Tibial nerve (tissue), 4 donors: Measurements from ENCODE around the gene TMEM191C. TPM values are rescaled to one million over a fixed set of nuclear protein-coding genes. Genes with fewer than 3 reads are reported as not detected.
"Not testable (repeated sequence)": the region's sequence is repeated elsewhere in the genome, so short reads cannot be mapped to it uniquely, and the experiment has no call there.

Experiments
- DNase-seq, 2 donors: peaks; one replicate each; pipeline ENCODE4 v3.0.0-alpha.2; 2019; ENCODE audit warnings: low spot score in 2 of 2
- H3K27ac ChIP-seq, 4 donors: fragments of 200-600 bp; sonication (generic) in 3 of 4; one replicate each; pipeline ENCODE4 v1.5.1; 2017 to 2019; ENCODE audit warnings: mild to moderate bottlenecking in 1 of 4
- H3K27me3 ChIP-seq, 2 donors: fragments of 200-600 bp; sonication (generic) in 1 of 2; one replicate each; pipeline versions ENCODE4 v1.5.1 to v1.6.0; 2017 to 2019
- H3K36me3 ChIP-seq, 3 donors: fragments of 200-600 bp; sonication (generic); one replicate each; pipeline ENCODE4 v1.5.1; 2018 to 2019
- H3K4me1 ChIP-seq, 4 donors: fragments of 200-600 bp; sonication (generic) in 3 of 4; one replicate each; pipeline ENCODE4 v1.5.1; 2017 to 2019
- H3K4me3 ChIP-seq, 4 donors: fragments of 200-600 bp; sonication (generic) in 3 of 4; one replicate each; pipeline ENCODE4 v1.5.1; 2017 to 2019; ENCODE audit warnings: mild to moderate bottlenecking in 1 of 4, moderate library complexity in 1 of 4
- H3K9me3 ChIP-seq, 4 donors: fragments of 200-600 bp; sonication (generic) in 3 of 4; one replicate each; pipeline ENCODE4 v1.5.1; 2017 to 2019
- WGBS, 2 donors: methylation state at CpG; one replicate each; pipeline ENCODE4 v1.1.5; 2018; 5-methylcytosine and 5-hydroxymethylcytosine counted together
- total RNA-seq, 4 donors: library from RNA; depleted of rRNA; stranded (reverse); fragments of >200 nt; gene quantifications; one replicate each; pipeline ENCODE4 v1.1.0, GENCODE V29; 2016

The TMEM191C gene
- 1 to 10 TPM in 2 of 4 donors, under 1 TPM in 1, not detected in 1; 0.98 to 5.4 (median 4.4) TPM for total RNA-seq

DNA sequence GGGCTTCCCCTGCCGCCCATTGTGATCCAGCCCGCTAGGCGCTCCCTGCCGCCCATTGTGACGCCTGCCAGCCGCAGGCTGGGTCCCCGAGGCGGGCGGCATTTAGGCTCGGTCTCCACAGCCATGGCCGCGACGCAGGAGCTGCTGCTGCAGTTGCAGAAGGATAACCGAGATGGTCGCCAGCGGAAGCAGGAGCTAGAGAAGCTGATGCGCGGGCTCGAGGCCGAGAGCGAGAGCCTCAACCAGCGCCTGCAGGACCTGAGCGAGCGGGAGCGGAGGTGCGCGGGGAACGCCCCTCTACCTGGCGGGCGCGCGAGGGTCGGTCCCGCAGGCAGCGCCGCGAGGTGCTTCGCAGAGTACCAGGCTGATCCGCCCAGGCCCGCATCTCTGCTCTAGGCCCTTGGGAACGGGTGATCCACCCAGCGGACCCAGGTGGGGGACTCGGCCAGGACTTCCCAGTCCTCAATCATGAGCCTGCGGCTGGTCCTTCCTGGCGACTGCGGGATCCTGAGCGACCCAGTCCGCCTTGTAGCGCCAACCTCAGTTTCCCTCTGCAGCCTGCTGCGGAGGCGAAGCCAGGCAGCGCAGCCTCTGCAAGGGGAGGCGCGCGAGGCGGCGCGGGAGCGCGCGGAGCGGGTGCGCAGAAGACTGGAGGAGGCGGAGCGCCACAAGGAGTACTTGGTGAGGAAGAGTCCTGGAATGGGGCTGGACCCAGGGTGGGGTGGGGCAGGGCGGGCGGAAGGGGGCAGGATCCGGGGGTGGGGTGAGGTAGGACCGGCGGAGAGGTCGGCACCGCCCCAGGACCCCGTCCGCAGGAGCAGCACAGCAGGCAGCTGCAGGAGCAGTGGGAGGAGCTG lies at the start of gene TMEM191C:
Gene TMEM191C, plus strand, starts transcription at position 51 of the 857 bp plus-strand sequence. Its CDS starts 73 bp downstream, at position 124.
- WGBS, 2 donors: no CpG with 5 or more reads among the region's 74 CpGs
- H3K4me1 ChIP-seq, DNase-seq, H3K36me3 ChIP-seq, H3K9me3 ChIP-seq, H3K27me3 ChIP-seq: not testable (repeated sequence)
- Histone ChIP-seq H3K27ac (peak within 1 kb of the TSS; percentile 15 to 63 (median 58)), H3K4me3 (peak within 1 kb of the TSS; percentile 12 to 54 (median 37))

DNA sequence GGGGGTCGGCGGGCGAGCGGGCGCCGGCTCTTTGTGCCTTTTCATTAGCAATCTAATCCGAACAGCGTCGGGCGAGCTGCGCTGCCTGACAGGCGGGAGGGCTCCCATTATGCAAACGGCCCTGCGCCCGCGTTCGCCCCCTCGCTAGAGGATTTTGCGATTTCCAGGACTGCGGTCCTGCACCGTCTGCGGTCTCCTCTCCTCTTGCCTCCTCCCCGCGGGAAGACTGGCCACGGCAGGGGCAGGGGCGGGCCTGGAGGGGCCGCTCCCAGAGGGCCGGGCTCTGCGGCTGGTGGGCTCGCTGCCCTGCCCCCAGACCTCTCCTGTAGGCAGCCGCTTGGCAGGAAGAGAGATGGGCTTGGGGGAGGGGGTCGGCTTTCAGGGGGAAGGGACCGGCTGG lies 49.3 kb upstream of the TMEM191C start:
- not testable (repeated sequence) for H3K27me3 ChIP-seq, H3K4me1 ChIP-seq, H3K9me3 ChIP-seq, H3K36me3 ChIP-seq
- Histone ChIP-seq H3K27ac (peak overlapping the region in 3 of 4 donors; percentile 60 to 76 (median 71)), H3K4me3 (peak overlapping the region in 3 of 4 donors; percentile 26 to 53 (median 42))
- DNase-seq: peak in 1 of 2 donors; percentile 12
- 0% methylated on average over 8 of the region's 33 CpGs; no CpG with 5 or more reads in 1 of the 2 donors for WGBS, 2 donors

DNA sequence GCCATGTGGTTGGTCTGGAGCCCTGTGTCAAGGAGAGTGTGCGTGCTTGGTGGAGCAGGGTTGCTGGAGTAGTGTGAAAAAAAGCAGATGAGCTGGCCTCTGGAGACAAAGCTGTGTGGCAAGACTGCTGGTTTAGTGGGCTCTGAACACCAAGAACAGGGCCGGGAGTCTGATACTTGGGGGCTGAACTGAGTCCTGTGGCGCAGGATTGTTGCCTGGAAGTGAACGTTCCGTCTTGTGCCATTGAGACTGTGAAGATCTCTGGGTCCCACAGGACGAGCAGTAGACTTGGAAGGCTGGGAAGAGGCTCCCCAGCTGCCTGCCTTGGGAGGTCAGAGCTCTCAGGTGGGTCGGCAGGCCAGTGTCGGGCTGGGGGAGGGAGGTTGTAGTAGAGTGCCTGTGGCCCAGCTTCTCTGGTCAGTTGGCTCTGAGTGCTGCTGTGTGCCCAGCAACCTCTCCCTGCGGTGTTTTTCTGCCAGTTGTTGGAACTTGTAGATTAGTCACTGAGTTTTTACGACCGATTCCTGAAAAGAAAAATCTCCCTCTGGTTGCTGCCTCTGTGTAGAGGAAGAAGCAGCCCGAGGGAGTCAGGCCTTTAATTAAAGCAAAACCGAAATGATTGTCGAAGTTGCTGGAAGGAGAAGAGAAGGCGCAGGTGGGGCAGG lies 48.1 kb upstream of the TMEM191C start:
- H3K36me3 ChIP-seq, H3K27me3 ChIP-seq, H3K4me3 ChIP-seq, H3K4me1 ChIP-seq, H3K9me3 ChIP-seq, H3K27ac ChIP-seq, DNase-seq: not testable (repeated sequence)
- 58 to 74% methylated on average over 5 of the region's 15 CpGs for WGBS, 2 donors

DNA sequence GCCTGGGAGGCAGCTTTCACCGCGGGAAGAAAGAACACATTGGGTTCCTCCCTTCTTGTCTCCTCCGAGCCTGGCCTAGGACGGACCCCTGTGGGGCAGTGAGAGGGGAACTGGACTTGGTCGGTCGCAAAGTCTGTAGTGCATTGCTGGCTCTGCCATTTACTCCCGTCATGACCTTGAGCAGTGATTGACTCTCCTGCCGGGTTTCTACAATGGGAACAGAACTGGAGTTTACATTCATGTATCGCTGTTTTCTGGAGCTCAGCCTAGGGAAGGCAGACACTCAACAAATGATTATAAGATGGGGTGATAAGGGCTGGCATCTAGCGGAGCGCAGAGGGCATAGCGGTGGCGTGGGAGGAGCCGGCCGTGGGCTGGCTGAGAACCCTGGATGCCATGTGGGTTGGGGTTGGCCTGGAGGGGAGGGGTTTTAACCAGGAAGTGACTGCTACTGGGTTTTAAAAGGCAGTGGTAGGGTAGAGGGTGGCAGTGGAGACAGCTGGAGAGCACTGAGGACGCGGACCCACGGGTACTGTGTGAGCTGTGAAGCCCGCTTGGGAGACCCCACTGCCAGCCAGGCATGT lies 46.9 kb upstream of the TMEM191C start:
- not testable (repeated sequence) for H3K27me3 ChIP-seq, DNase-seq

DNA sequence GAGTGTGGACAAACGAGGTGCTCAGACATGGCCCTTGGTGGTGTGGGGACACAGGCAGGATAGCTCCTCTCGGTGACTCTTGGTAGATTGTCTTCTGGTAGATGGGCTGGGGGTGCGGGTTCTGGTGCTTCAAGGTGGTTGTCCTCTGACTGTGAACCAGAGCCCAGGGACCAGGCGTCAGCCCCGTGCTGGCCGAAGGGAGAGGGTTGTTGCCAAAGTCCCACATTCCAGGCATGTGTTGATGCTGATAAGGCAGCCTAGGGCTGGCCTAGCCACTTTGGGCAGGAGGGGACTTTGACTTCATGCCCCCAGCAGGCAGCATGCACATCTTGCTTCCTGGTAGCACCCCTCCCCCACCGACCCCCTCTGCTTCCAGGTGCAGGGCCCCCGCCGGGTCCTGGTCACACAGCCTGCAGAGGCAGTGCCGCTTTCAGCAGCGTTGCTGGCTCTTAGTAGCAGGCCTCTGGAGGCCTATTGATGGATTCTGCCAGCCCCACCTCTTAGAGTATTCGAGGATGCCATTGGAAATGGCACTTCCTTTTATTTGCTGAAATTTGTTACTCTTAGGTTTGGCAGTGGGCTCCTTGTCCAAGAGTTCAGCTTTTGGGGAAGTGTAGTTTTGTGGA lies 43.0 kb upstream of the TMEM191C start:
- H3K9me3 ChIP-seq, H3K36me3 ChIP-seq, H3K27ac ChIP-seq, H3K4me3 ChIP-seq, H3K27me3 ChIP-seq, DNase-seq, H3K4me1 ChIP-seq: not testable (repeated sequence)
- WGBS, 2 donors: no CpG with 5 or more reads among the region's 12 CpGs

More for the DNA sequence above, 46.9 kb upstream of the TMEM191C start:
- not testable (repeated sequence) for H3K36me3 ChIP-seq, H3K4me1 ChIP-seq, H3K4me3 ChIP-seq, H3K27ac ChIP-seq, H3K9me3 ChIP-seq
- WGBS, 2 donors: 25 to 26% methylated on average over 5 of the region's 19 CpGs

DNA sequence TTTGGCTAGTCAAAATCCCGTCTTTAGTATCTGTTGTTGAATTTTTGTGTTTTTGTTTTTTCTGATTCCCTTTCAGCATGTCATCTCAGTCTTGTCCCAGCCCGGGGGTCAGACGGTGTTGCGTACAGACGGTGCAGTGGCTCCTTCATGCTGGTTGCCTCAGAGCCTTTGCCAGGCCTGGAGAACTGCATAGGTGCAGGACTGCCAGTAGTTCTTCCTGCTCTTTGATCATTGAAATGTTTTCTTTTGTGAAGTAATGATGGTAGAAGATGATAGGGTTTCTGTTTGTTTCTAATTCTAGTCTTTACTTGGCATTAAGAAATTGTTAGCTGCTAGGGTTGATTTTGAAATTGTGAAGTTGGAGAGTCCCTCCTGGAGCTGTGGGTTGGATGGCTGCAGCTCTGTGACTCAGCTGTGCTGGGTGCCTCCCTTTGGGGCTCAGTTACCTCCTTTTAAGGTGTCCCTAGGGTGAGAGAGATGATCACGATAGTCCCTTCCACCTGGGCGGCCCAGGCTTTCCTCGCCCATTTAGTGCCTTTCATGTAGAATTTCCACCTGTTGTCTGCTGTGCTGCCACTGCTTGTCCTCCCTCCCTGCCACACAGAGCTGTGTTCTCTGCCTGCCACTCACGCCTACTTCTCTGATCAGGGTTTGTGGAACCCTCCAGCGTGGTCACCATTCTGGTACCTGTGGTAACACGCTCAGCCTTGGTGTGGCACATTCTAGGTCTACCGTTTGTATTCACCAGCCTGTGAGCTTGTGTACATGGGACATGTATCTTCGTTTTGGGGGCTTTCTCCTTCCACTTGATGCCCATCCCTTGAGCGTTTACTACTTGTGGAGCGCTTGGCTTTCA lies 32.6 kb upstream of the TMEM191C start:
- H3K36me3 ChIP-seq, DNase-seq, H3K9me3 ChIP-seq, H3K27me3 ChIP-seq, H3K27ac ChIP-seq, H3K4me1 ChIP-seq, H3K4me3 ChIP-seq: not testable (repeated sequence)
- no CpG with 5 or more reads among the region's 15 CpGs for WGBS, 2 donors

DNA sequence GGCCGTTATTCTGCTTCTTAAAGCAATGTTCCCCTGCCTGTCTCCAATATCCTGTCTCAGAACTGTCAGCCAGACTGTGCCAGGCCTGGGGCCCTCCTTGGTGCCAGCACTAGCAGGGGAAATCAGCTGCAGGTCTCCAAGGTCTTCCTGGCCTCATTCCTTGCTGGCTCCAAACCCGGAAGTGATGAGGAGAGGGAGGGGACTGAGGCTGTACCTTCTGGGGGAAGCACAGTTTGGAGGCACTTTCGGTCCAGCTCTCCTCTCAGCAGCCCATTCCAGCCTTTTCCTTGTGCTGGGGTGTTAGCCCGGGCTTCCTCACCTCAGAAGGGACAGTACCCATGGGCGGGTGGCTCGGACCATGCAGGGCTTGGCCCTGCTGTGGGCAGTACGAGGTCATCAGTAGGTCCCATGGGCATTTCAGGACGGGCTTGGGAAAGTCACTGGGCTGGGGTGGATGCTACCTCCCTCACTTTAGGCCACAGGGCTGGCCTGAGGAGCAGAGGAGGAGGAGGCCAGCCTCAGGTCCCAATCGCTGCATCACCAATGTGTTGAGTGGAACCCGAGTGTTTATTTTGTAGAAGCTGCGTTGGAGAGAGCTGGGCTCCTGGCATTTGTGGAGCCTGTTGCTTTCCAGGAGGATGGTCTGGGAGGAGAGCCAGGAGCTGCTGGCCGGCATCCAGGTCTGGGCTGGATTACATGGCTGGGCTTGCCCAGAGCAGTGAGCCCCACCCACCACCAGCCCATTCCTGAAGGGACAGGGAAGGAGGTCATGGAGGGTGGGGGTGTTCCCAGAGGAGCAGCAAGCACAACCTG lies 31.0 kb upstream of the TMEM191C start:
- H3K27ac ChIP-seq, H3K27me3 ChIP-seq, H3K9me3 ChIP-seq, H3K4me1 ChIP-seq, DNase-seq, H3K36me3 ChIP-seq, H3K4me3 ChIP-seq: not testable (repeated sequence)
- WGBS, 2 donors: no CpG with 5 or more reads among the region's 12 CpGs

DNA sequence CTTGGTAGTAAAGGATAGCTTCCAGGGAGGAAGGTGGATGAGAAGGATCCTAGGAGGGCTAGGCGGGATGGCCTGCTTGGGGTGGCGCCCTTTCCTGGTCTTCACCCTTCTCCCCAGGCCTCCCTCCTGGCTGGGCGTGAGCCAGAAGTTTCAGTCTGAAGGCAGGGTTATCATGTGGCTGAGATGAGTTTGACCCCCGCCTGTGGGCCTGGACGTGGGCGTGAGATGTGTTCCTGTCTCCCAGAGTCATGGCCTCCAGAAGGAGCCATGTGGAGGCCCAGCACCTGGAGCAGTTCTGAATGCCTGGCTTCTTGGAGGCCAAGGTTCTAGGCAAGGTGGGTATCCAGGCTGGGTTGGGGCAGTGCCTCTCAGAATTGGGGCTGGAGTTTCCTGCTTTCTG lies 29.2 kb upstream of the TMEM191C start:
- H3K4me3 ChIP-seq, H3K4me1 ChIP-seq, H3K27ac ChIP-seq, H3K9me3 ChIP-seq, H3K36me3 ChIP-seq, H3K27me3 ChIP-seq, DNase-seq: not testable (repeated sequence)
- 89 to 93% methylated on average over 5 to 6 of the region's 6 CpGs for WGBS, 2 donors

DNA sequence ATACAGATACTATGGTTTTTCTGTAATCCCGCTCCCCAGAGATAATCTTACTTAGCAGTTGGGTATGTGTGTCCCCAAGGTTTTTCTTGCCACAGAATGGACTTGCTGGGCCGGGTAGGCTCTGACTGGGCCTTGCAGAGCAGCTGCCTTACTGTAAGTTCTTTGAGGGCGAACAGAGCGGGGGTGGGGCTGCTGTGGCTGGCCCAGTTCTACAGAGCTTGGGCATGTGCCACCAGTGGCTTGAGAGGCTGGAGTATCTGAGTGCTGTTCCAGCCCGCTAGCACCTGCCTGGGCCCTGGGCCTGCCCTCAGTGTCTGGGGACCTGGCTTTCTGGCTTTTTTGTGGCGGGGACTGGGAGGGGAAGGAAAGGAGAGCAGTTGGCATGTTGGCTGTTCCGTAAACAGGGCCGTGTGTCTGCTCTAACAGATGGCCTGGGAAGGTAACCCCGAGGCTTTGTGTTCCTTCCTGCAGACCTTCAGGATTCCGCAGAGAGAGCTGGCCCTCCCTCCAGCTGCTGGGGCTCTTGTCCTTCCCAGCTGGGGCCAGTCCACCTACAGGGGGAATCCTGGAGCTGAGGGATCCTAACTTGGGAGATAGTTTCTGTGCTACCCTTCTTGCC lies 27.1 kb upstream of the TMEM191C start:
- not testable (repeated sequence) for H3K9me3 ChIP-seq, H3K4me1 ChIP-seq, DNase-seq, H3K4me3 ChIP-seq, H3K27me3 ChIP-seq, H3K27ac ChIP-seq
- no CpG with 5 or more reads among the region's 10 CpGs for WGBS, 2 donors
- H3K36me3 ChIP-seq: peaks cover 0 to 21% (median 5%) of the 10 kb centered on the region in 3 donors

DNA sequence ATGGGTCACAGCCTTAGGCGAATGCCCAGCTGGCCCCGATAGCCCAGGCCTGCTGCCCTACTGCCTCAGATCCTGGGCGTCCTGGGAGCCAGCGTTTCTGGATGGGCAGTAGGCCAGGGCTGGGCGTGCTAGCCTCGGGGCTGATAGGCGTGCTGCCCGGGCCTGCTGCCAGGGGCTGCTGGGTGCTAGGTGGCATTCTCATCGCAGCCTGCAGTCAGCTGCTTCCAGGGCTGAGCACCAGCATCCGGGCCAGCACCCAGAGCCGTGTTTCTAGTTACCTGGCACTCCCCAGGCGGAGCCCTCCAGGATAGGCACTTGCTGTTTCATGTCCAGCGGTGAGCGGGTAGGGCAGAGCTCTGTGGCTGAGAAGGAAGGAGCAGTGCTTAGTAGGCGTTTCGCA lies 26.5 kb upstream of the TMEM191C start:
- H3K4me1 ChIP-seq, H3K27ac ChIP-seq, DNase-seq, H3K9me3 ChIP-seq, H3K27me3 ChIP-seq, H3K4me3 ChIP-seq: not testable (repeated sequence)
- H3K36me3 ChIP-seq: peaks cover 0 to 27% (median 9%) of the 10 kb centered on the region in 3 donors
- WGBS, 2 donors: no CpG with 5 or more reads among the region's 16 CpGs

DNA sequence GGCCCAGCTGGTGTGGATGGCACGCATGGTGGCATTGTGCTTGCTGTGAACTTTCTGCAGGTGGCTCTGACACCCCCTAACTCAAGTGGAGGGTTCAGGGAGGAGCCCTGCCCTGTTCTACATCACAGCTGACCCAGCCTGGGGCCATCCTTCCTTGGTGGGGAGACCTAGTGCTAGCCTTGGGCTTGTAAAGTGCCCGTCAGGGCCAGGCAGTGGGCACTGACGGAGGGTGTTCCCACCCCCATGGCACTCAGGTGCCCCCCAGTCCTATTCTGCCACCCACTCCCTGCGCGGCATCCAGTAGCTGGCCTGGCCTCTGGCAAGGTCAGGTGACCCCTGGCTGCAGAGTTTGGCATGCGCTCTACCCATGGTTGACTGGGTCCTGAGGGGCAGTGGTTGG lies 26.0 kb upstream of the TMEM191C start:
- H3K4me3 ChIP-seq, H3K4me1 ChIP-seq, DNase-seq, H3K9me3 ChIP-seq, H3K27ac ChIP-seq, H3K27me3 ChIP-seq: not testable (repeated sequence)
- peaks cover 0 to 32% (median 13%) of the 10 kb centered on the region in 3 donors for H3K36me3 ChIP-seq
- whole genome bisulfite sequencing, 2 donors: 70% methylated on average over 4 of the region's 6 CpGs; no CpG with 5 or more reads in 1 of the 2 donors
